DMS53 treated with DMSO at 0.1 percent for 48 hours (cell line): ENCODE results near the gene STARD13.

Experiments
- DNase-seq: peaks from one replicate; lab custom pipeline; 2025; ENCODE audit not compliant: unreplicated experiment; lab: John Stamatoyannopoulos, UW

Gene STARD13

GRCh38 chr13:33100886-33101285 is 184.7 kb downstream of the STARD13 start:
- DNase-seq = no peak

GRCh38 chr13:33099860-33100259 is 185.7 kb downstream of the STARD13 start:
- no peak for DNase-seq

GRCh38 chr13:33096886-33097605 is 188.5 kb downstream of the STARD13 start:
- no peak for DNase-seq

- DNase-seq = no peak
Measured at GRCh38 chr13:33092073-33092987, 193.2 kb downstream of the STARD13 start.

- DNase-seq = no peak
Measured at GRCh38 chr13:33091415-33091774, 194.2 kb downstream of the STARD13 start.

- no peak for DNase-seq
Measured at GRCh38 chr13:33090755-33091414, 194.7 kb downstream of the STARD13 start.

- DNase-seq = no peak
Measured at GRCh38 chr13:33089311-33089710, 196.2 kb downstream of the STARD13 start.

- no peak for DNase-seq
Measured at GRCh38 chr13:33087790-33088189, 197.8 kb downstream of the STARD13 start.

- no peak for DNase-seq
Measured at GRCh38 chr13:33087091-33087490, 198.5 kb downstream of the STARD13 start.

GRCh38 chr13:33083054-33083453 is 202.5 kb downstream of the STARD13 start:
- no peak for DNase-seq

GRCh38 chr13:33081666-33082065 is 203.9 kb downstream of the STARD13 start:
- no peak for DNase-seq

- no peak for DNase-seq
Measured at GRCh38 chr13:33080972-33081590, 204.5 kb downstream of the STARD13 start.

GRCh38 chr13:33079960-33080359 is 205.6 kb downstream of the STARD13 start:
- DNase-seq = no peak

- no peak for DNase-seq
Measured at GRCh38 chr13:33078263-33078662, 207.3 kb downstream of the STARD13 start.

GRCh38 chr13:33076001-33076992 is 209.3 kb downstream of the STARD13 start:
- DNase-seq = no peak

GRCh38 chr13:33073338-33073737 is 212.2 kb downstream of the STARD13 start:
- no peak for DNase-seq

GRCh38 chr13:33072759-33073158 is 212.8 kb downstream of the STARD13 start:
- DNase-seq = no peak

- DNase-seq = no peak
Measured at GRCh38 chr13:33072282-33072681, 213.3 kb downstream of the STARD13 start.

GRCh38 chr13:33070713-33071112 is 214.8 kb downstream of the STARD13 start:
- no peak for DNase-seq

GRCh38 chr13:33069365-33069764 is 216.2 kb downstream of the STARD13 start:
- DNase-seq = no peak
